Measurements from ENCODE around the gene CSF3R. TPM values are rescaled to one million over a fixed set of nuclear protein-coding genes. Genes with fewer than 3 reads are reported as not detected.

Gene CSF3R
- total and polyA plus RNA-seq, 2 donors (not counting 1 experiment from before 2014, with no cell fraction given) = 0.30 to 6.3 TPM

DNA sequence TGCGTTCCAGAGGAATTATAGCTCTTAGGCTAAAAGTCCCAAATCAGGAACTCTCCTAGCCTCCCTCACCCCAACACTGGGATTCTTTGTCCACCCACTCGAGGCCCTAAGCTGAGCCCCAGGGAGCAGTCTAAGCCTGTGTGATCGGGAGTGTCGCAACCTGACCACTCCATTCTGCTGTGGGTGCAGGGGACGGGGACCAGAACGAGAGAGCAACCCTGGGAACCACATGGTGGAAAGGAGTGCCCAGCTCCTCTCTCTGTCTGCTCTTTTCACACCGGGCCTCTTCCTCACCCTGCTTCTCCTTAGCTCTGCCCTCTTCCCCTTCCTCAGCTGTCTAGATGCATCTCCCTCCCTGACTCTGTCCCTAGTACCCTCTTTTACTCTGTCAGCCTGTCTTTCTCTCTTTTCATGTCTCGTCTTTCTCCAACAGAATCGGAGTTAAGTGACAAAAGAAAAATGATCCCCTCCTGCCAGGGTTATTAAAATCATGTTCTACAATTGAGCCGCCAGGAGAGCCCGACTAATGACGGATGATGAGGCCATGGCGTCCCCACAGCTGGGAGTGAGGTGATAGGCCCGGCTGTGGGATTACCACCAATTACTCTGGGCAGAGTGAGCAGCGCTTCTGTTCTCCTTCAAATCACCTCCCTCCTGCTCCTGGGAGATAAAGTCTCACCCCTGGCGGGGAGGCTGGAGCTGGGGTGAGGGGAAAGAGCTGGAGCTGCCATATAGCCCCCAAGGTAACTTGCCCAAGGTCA is 34.5 kb upstream of the CSF3R start:
- Histone ChIP-seq H3K79me2 (ENCODE audit: control insufficient read depth, insufficient read depth, low read length) (no peaks in the 10 kb centered on the region), H3K9ac (ENCODE audit: low read length) (no peak overlapping the region), H3K4me2 (replicated peaks; ENCODE audit: low read depth, low read length, poor library complexity, severe bottlenecking) (no peak overlapping the region), H3K36me3 (replicated peaks in 1 of 2; ENCODE audit: control extremely low read depth in 1 of 2, control insufficient read depth in 1 of 2, extremely low read depth in 1 of 2, insufficient read depth in 2 of 2, low read length in 1 of 2) (no peaks in the 10 kb centered on the region), H3K4me1 (ENCODE audit: control insufficient read depth in 2 of 2, insufficient read depth in 2 of 2, low read length in 2 of 2) (no peaks in the 10 kb centered on the region), H2AFZ (ENCODE audit: insufficient read depth, low read depth, low read length, poor library complexity, severe bottlenecking) (no peak overlapping the region), H3K27ac (ENCODE audit: low read length in 2 of 2) (no peak overlapping the region), H4K20me1 (ENCODE audit: control insufficient read depth, insufficient read depth, low read length, poor library complexity, severe bottlenecking) (no peaks in the 10 kb centered on the region), H3K9me3 (ENCODE audit: control extremely low read depth in 1 of 3, control insufficient read depth in 2 of 3, insufficient read depth in 1 of 3, low read length in 2 of 3) (peaks cover 0 to 2% (median 0%) of the 10 kb centered on the region in 3 donors), H3K4me3 (ENCODE audit: control extremely low read depth in 1 of 5, extremely low read depth in 1 of 5, insufficient read depth in 1 of 5, low read depth in 2 of 5, low read length in 4 of 5) (no peak overlapping the region), H3K27me3 (replicated peaks in 1 of 4; ENCODE audit: control extremely low read depth in 1 of 4, control insufficient read depth in 3 of 4, insufficient read depth in 4 of 4, low read length in 3 of 4) (no peaks in the 10 kb centered on the region)
- TF ChIP-seq, protein P1, sequence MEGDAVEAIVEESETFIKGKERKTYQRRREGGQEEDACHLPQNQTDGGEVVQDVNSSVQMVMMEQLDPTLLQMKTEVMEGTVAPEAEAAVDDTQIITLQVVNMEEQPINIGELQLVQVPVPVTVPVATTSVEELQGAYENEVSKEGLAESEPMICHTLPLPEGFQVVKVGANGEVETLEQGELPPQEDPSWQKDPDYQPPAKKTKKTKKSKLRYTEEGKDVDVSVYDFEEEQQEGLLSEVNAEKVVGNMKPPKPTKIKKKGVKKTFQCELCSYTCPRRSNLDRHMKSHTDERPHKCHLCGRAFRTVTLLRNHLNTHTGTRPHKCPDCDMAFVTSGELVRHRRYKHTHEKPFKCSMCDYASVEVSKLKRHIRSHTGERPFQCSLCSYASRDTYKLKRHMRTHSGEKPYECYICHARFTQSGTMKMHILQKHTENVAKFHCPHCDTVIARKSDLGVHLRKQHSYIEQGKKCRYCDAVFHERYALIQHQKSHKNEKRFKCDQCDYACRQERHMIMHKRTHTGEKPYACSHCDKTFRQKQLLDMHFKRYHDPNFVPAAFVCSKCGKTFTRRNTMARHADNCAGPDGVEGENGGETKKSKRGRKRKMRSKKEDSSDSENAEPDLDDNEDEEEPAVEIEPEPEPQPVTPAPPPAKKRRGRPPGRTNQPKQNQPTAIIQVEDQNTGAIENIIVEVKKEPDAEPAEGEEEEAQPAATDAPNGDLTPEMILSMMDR (IDR thresholded peaks at IDR 0.05) = no peak
- no peak for TF ChIP-seq EZH2 (IDR thresholded peaks at IDR 0.05; ENCODE audit: borderline replicate concordance, insufficient read depth, low read depth, low read length, poor library complexity, severe bottlenecking)
- intact Hi-C loops (cut with micrococcal nuclease) = no loop called here
- ATAC-seq (ENCODE audit: low read depth) (no peak), DNase-seq (no peak)
- H3K9me3 Mint-ChIP-seq (ENCODE audit: insufficient read depth) = no peaks in the 10 kb centered on the region
- CTCF ChIA-PET = interaction anchor here (0.6 to 3.4 kb wide), 12 partner anchors 11 to 1165 kb away, joined by 3 to 21 read pairs (median 4); no protein-coding TSS in a partner anchor
- POLR2A ChIA-PET = no interaction called here
- 83% methylated on average over 12 of the region's 16 CpGs for whole genome bisulfite sequencing (ENCODE audit: insufficient coverage)
- no peaks in the 10 kb centered on the region for H3K27me3 Mint-ChIP-seq
- no peaks in the 10 kb centered on the region for H3K4me1 Mint-ChIP-seq
- no peak overlapping the region for H3K4me3 Mint-ChIP-seq
- H3K27ac Mint-ChIP-seq = no peak overlapping the region

DNA sequence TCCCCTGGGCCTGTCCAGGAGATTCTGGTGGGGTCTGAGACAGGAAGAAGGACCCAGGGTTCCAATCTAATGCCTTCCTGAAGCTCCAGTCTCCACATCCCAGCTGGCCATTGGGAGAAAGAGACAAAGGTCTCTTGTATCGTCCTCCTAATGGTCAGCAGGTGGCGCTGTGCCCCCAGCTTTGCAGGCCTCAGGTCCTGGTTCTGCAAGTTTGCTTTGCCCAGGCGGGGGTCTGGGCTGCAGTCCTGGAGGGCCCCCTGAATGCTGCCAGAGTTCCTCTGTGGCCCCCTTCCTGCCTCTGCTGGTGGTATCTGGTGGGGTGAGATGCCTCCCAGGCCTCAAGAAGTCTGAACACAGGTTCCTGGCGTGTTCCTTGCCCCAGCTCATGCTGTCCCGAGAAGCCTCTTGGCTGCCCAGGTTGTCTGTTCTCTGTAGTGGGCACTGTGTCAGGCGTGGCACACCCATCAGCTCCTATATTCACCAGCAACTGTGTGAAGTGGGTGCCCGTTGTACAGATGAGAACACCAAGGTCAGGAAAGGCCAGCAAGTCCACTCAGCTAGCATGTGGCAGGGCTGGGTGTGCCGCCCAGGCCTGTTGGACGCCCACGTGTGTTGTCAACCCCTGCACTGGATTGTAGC is 33.8 kb upstream of the CSF3R start:
- H3K9me3 ChIP-seq (ENCODE audit: control extremely low read depth in 1 of 3, control insufficient read depth in 2 of 3, insufficient read depth in 1 of 3, low read length in 2 of 3) = peaks cover 0 to 2% (median 0%) of the 10 kb centered on the region in 3 donors
- no peaks in the 10 kb centered on the region for H3K27me3 ChIP-seq (replicated peaks in 1 of 4; ENCODE audit: control extremely low read depth in 1 of 4, control insufficient read depth in 3 of 4, insufficient read depth in 4 of 4, low read length in 3 of 4)
- POLR2A ChIA-PET = no interaction called here
- intact Hi-C loops (cut with micrococcal nuclease) = no loop called here
- H3K4me3 ChIP-seq (ENCODE audit: control extremely low read depth in 1 of 5, extremely low read depth in 1 of 5, insufficient read depth in 1 of 5, low read depth in 2 of 5, low read length in 4 of 5) = no peak overlapping the region
- WGBS (ENCODE audit: insufficient coverage) = 65% methylated on average over 9 of the region's 10 CpGs
- Mint-ChIP-seq H3K27me3 (no peaks in the 10 kb centered on the region), H3K27ac (no peak overlapping the region), H3K9me3 (ENCODE audit: insufficient read depth) (no peaks in the 10 kb centered on the region), H3K4me3 (no peak overlapping the region), H3K4me1 (no peaks in the 10 kb centered on the region)
- no peak for TF ChIP-seq EZH2 (IDR thresholded peaks at IDR 0.05; ENCODE audit: borderline replicate concordance, insufficient read depth, low read depth, low read length, poor library complexity, severe bottlenecking)
- TF ChIP-seq, protein P1 (IDR thresholded peaks at IDR 0.05) = peak; percentile 84
- no peak overlapping the region for H3K27ac ChIP-seq (ENCODE audit: low read length in 2 of 2)
- H4K20me1 ChIP-seq (ENCODE audit: control insufficient read depth, insufficient read depth, low read length, poor library complexity, severe bottlenecking) = no peaks in the 10 kb centered on the region
- CTCF ChIA-PET = interaction anchor here (0.6 to 3.4 kb wide), 14 partner anchors 10 to 1166 kb away, joined by 3 to 21 read pairs (median 4); partner anchors contain the start of gene MRPS15
- ATAC-seq (ENCODE audit: low read depth) = peak; percentile 24
- no peak overlapping the region for H3K4me2 ChIP-seq (replicated peaks; ENCODE audit: low read depth, low read length, poor library complexity, severe bottlenecking)
- H3K9ac ChIP-seq (ENCODE audit: low read length) = no peak overlapping the region
- no peak overlapping the region for H2AFZ ChIP-seq (ENCODE audit: insufficient read depth, low read depth, low read length, poor library complexity, severe bottlenecking)
- no peaks in the 10 kb centered on the region for H3K36me3 ChIP-seq (replicated peaks in 1 of 2; ENCODE audit: control extremely low read depth in 1 of 2, control insufficient read depth in 1 of 2, extremely low read depth in 1 of 2, insufficient read depth in 2 of 2, low read length in 1 of 2)
- H3K4me1 ChIP-seq (ENCODE audit: control insufficient read depth in 2 of 2, insufficient read depth in 2 of 2, low read length in 2 of 2) = no peaks in the 10 kb centered on the region
- DNase-seq = peak; percentile 64
- H3K79me2 ChIP-seq (ENCODE audit: control insufficient read depth, insufficient read depth, low read length) = no peaks in the 10 kb centered on the region
